NT2/D1 (cell line): Measurements from ENCODE around the gene C5.
"Not testable (repeated sequence)": the region's sequence is repeated elsewhere in the genome, so short reads cannot be mapped to it uniquely, and the experiment has no call there.

Experiments used
- DNase-seq: peaks from one replicate; pipeline ENCODE4 v3.0.0-alpha.2; 2011; ENCODE audit warnings: low read depth, low spot score
- H3K27me3 ChIP-seq: 2 replicates; pipeline ENCODE4 v1.6.0; 2011; ENCODE audit warnings: mild to moderate bottlenecking; ENCODE audit not compliant: insufficient read length, insufficient read depth
- H3K36me3 ChIP-seq: 2 replicates; pipeline ENCODE4 v1.6.1; 2011; ENCODE audit warnings: mild to moderate bottlenecking, low read length, mixed read lengths; ENCODE audit not compliant: insufficient read depth, insufficient read length
- H3K4me1 ChIP-seq: 2 replicates; pipeline ENCODE4 v1.5.1; 2011; ENCODE audit not compliant: insufficient read depth, insufficient read length
- H3K4me3 ChIP-seq: 2 replicates; pipeline ENCODE4 v1.5.1; 2011; ENCODE audit warnings: low read depth; ENCODE audit not compliant: insufficient read length
- H3K9ac ChIP-seq: 2 replicates; pipeline ENCODE4 v1.6.0; 2011; ENCODE audit warnings: low read depth; ENCODE audit not compliant: insufficient read length
- H3K9me3 ChIP-seq: 2 replicates; pipeline ENCODE4 v1.5.1; 2011; ENCODE audit warnings: mild to moderate bottlenecking, low read length; ENCODE audit not compliant: insufficient read depth
- SUZ12 ChIP-seq: IDR thresholded peaks from 2 replicates; pipeline ENCODE4 v1.6.1; 2011; ENCODE audit not compliant: insufficient read length, insufficient read depth; ENCODE audit errors: extremely low read depth
- YY1 ChIP-seq: IDR thresholded peaks from 2 replicates; pipeline ENCODE4 v1.6.1; 2011; ENCODE audit not compliant: insufficient read length, insufficient read depth
- ZNF274 ChIP-seq: IDR thresholded peaks from 2 replicates; pipeline ENCODE4 v1.6.1; 2011; ENCODE audit warnings: mild to moderate bottlenecking, low read depth, low read length

Gene C5

GRCh38 chr9:121048175-121048574 is 1.9 kb downstream of the C5 start:
- TF ChIP-seq YY1 (no peak), SUZ12 (no peak), ZNF274 (no peak)
- H3K4me1 ChIP-seq = no peaks in the 10 kb centered on the region

DNA sequence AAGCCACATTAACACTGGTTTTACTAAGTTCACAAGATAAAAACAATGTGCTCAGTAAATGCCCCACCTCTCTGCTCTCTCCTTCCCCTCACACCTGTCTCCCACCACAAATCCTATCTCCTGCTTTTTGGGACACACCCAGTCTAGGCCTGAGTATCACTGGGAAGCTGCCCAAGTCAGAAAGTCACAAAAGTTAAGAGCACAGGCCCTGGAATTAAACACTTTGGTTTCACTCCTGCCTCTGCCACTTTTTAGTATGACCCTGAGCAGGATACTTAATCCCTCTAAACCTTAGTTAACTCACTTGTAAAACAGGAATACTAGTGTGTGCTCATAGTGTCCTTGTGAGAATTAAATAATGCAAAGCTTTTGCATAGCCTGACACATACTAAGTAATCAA is 11.3 kb downstream of the C5 start:
- no peaks in the 10 kb centered on the region for H3K4me1 ChIP-seq
- TF ChIP-seq SUZ12 (no peak), YY1 (no peak), ZNF274 (no peak)
- H3K9ac ChIP-seq = no peak overlapping the region
- H3K9me3 ChIP-seq = no peaks in the 10 kb centered on the region
- H3K4me3 ChIP-seq = no peak overlapping the region
- no peaks in the 10 kb centered on the region for H3K27me3 ChIP-seq
- no peak for DNase-seq
- no peaks in the 10 kb centered on the region for H3K36me3 ChIP-seq

More at GRCh38 chr9:121048175-121048574, 1.9 kb downstream of the C5 start:
- H3K9me3 ChIP-seq = no peaks in the 10 kb centered on the region
- H3K9ac ChIP-seq = no peak overlapping the region
- no peak overlapping the region for H3K4me3 ChIP-seq
- no peak for DNase-seq
- H3K36me3 ChIP-seq = no peaks in the 10 kb centered on the region
- H3K27me3 ChIP-seq = no peaks in the 10 kb centered on the region

- no peak overlapping the region for H3K9ac ChIP-seq
- H3K4me3 ChIP-seq = no peak overlapping the region
- no peaks in the 10 kb centered on the region for H3K9me3 ChIP-seq
- TF ChIP-seq YY1 (no peak), ZNF274 (no peak), SUZ12 (no peak)
- DNase-seq = no peak
- H3K36me3 ChIP-seq = no peaks in the 10 kb centered on the region
- no peaks in the 10 kb centered on the region for H3K27me3 ChIP-seq
- no peaks in the 10 kb centered on the region for H3K4me1 ChIP-seq
Measured at GRCh38 chr9:121038362-121038761, 11.7 kb downstream of the C5 start.

DNA sequence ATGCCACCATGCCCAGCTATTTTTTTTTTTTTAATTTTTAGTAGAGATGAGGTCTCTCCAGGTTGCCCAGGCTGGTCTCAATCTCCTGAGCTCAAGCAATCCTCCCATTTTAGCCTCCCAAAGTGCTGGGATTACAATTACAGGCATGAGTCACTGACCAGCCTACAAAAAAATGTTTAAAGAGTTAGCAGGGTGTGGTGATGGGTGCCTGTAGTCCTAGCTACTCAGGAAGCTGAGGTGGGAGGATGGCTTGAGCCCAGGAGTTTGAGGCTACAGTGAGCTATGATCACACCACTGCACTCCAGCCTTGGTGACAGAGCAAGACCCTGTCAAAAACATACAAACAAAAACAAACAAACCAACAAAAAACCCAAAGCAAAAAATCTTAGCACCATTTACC is 14.4 kb downstream of the C5 start:
- not testable (repeated sequence) for H3K4me1 ChIP-seq, H3K9me3 ChIP-seq, H3K9ac ChIP-seq, H3K36me3 ChIP-seq, DNase-seq, H3K27me3 ChIP-seq, H3K4me3 ChIP-seq

DNA sequence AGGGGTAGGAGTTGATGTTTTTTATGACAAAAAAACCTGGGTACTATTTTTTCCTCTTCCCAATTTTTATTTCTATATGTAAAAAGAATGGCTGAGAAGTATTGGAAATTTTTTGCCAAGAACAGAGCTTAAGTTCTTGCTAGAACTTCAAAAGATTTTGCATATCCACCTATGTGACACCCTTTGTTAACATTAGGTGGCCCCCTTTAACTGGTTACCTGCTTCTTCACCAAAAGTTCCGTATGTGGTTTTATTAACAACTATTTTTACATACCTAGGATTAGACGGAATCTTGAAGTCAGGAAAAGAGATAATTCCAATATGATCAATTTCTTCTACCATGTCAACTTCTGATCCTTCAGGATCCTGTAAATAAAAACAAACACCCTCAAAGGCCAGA is 15.5 kb downstream of the C5 start:
- TF ChIP-seq SUZ12 = no peak
- TF ChIP-seq YY1 = no peak
- TF ChIP-seq ZNF274 = no peak
- H3K4me3 ChIP-seq = no peak overlapping the region
- H3K36me3 ChIP-seq = no peaks in the 10 kb centered on the region
- H3K9ac ChIP-seq = no peak overlapping the region
- no peaks in the 10 kb centered on the region for H3K4me1 ChIP-seq
- no peaks in the 10 kb centered on the region for H3K9me3 ChIP-seq
- H3K27me3 ChIP-seq = no peaks in the 10 kb centered on the region
- no peak for DNase-seq

- TF ChIP-seq ZNF274 (no peak), YY1 (no peak), SUZ12 (no peak)
- no peak overlapping the region for H3K9ac ChIP-seq
- H3K9me3 ChIP-seq = no peaks in the 10 kb centered on the region
- no peak for DNase-seq
- H3K4me3 ChIP-seq = no peak overlapping the region
- no peaks in the 10 kb centered on the region for H3K36me3 ChIP-seq
- H3K27me3 ChIP-seq = no peaks in the 10 kb centered on the region
- H3K4me1 ChIP-seq = no peaks in the 10 kb centered on the region
Measured at GRCh38 chr9:121029469-121029868, 20.6 kb downstream of the C5 start.

DNA sequence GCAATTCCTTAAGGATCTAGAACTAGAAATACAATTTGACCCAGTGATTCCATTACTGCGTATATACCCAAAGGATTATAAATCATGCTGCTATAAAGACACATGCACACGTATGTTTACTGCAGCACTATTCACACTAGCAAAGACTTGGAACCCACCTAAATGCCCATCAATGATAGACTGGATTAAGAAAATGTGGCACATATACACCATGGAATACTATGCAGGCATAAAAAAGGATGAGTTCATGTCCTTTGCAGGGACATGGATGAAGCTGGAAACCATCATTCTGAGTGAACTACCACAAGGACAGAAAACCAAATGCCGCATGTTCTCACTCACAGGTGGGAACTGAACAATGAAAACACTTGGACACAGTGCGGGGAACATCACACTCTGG is 21.8 kb downstream of the C5 start:
- not testable (repeated sequence) for H3K36me3 ChIP-seq, H3K9me3 ChIP-seq, H3K27me3 ChIP-seq, DNase-seq, H3K4me3 ChIP-seq, H3K4me1 ChIP-seq, H3K9ac ChIP-seq

DNA sequence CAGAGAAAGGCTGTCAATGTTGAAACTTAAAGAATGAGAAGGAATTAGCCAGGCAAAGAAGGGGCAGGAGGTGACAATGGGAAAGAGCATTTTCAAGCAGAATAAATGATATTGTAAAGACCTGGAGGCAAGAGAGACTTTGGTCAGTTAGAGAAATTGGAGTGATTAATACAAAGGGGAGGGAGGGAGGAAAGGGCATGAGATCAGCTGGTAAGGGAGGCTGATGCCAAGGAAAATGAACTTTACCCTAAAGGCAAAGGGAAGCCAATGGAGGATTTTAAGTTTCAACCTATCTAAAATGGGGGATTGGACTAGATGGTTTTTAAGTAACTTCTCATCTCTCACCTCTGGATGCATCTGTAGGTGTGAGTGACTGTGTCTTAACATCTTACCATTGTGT is 23.3 kb downstream of the C5 start:
- Histone ChIP-seq H3K9ac (no peak overlapping the region), H3K4me1 (no peaks in the 10 kb centered on the region), H3K36me3 (no peaks in the 10 kb centered on the region), H3K9me3 (no peaks in the 10 kb centered on the region), H3K4me3 (no peak overlapping the region), H3K27me3 (no peaks in the 10 kb centered on the region)
- no peak for DNase-seq
- TF ChIP-seq ZNF274 (no peak), SUZ12 (no peak), YY1 (no peak)
